DMS 273 (cell line): ENCODE results near the gene STK10.
A peak's percentile ranks its signal among the peaks of the same experiment; 100 is the strongest.

Source experiments
- DNase-seq: peaks from one replicate; lab custom pipeline; 2025; ENCODE audit not compliant: unreplicated experiment; lab: John Stamatoyannopoulos, UW

STK10 gene

GRCh38 chr5:172189693-172190296, 1.8 kb upstream of the STK10 start:
- DNase-seq = no peak

DNA sequence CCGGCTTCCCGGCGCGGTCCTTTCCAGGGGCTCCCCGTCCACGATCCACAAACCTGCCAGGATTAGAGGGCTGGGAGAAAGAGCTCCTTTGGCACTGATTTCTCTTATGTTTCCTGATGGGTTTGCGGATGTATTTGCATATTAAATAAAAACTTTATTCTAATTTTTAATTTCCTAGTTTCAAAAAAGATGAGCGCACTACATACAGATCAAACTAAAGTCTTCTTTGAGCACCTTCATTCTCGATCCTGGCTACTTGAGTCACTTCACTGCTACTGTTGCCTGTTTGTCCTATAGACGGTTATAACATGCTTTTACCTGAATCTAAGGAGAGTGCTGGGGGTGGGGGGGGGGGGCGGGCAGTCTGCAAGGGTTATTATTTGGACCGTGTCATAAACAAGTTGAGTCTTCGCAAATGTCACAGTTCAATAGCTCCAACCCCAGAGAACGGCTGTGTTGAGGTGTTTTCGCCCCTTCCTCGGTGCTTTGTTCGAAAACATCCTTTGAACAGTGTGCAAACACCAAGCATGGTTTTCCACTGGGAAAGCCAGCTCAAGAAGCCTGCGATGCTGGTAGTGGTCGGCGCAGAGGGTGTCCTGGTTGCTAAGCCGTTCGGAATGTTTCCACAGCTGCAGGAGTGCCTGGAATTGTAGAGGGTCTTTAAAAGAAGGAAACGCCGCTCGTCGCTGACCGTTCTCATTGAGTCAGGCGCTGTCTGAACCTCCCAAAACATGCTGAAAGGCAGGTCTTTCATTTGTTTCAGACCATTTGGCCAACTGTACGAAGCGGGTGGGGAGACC, 1.1 kb upstream of the STK10 start:
- no peak for DNase-seq

DNA sequence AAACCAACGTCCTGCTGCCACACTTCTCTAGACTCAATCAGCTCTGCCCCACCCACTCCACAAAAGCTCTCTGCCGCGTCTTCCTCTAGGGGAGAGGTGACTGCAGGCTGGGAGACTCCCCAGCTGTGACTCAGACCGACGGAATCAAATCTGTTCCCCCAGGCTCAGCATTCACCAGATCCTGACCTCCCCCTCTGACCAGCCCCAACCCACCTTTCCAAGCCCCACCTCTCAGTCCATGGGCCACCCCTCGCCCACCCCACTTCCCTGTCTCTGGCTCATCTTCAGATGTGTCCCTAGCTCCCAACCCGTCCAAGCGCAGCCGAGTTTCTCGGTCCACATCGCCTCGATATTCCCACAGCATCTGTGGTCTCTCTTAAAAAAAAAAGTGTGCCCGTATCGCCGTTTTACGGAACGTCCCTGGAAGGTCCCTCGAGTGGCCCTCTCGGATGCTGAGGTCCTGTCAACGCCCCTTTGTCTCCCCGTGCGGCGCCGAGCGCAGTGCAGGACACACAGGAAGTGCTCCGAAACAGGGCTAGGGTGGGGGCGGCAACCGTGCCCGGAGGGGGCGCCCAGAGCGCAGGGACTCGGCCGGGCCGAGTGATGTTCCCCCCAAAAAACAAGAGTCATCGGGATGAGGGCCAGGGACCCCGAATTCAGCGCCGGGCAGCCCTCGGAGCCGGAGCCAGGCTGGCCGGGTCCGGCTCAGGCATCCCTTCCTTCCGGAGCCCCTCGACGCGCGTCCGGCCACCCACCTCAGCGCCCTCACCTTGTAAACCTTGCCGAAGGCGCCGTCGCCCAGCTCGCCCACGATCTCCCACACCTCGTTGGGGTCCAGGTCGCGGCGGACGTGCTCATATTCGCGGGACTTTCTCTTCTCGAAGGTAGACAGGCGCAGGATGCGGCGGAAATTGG, 649 bp downstream of the STK10 start:
- peak; percentile 74 for DNase-seq

DNA sequence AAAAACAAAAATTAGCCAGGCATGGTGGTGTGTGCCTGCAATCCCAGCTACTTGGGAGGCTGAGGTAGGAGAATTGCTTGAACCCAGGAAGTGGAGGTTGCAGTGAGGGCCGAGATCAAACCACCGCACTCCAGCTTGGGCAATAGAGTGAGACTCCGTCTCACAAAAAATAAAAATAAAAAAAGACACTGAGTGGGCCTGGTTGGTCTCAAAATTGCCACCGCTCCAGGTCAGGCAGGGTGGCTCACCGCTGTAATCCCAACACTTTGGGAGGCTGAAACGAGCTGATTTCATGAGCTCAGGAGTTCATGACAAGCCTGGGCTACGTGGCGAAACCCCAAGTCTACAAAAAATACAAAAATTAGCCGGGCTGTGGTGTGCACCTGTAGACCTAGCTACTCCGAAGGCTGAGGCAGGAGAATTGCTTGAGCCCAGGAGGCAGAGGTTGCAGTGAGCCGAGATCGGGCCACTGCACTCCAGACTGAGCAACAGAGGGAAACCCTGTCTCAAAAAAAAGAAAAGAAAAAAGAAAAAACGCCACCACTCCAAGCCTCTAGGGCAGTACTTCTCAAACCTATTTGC, 1.8 kb downstream of the STK10 start:
- DNase-seq = no peak

DNA sequence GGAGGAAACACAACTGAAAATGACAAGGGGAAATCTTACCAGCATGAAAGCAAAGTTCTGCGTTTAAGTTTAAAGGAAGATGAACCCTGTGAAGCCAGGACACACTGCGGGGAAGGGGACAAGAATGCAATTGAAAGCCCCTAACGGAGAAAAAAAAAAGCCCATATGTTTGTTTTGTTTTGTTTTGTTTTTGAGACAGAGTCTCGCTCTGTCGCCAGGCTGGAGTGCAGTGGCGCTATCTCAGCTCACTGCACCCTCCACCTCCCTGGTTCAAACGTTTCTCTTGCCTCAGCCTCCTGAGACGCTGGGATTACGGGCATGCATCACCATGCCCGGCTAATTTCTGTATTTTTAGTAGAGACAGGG, 2.9 kb downstream of the STK10 start:
- DNase-seq = no peak

DNA sequence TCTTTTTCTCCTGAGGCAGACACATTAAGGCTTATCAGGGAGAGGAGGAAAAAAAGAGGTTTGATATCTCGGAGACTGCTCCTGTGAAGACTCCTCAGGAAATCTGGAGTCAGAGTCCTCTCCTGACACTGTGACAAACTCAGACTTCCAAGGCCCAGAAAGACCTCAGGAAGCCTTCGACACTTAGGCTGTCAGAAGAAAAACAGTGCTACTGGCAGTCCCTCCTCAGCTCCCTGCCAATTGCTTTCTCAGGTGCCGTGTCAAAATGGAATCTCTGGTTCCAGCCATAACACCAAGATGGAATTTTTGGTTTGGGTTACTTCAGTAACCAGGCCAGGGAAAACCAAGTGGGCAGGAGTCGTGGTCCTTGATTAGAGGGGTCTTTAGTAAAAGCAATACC, 4.1 kb downstream of the STK10 start:
- DNase-seq = no peak

GRCh38 chr5:172182291-172182690, 5.7 kb downstream of the STK10 start:
- DNase-seq = no peak

DNA sequence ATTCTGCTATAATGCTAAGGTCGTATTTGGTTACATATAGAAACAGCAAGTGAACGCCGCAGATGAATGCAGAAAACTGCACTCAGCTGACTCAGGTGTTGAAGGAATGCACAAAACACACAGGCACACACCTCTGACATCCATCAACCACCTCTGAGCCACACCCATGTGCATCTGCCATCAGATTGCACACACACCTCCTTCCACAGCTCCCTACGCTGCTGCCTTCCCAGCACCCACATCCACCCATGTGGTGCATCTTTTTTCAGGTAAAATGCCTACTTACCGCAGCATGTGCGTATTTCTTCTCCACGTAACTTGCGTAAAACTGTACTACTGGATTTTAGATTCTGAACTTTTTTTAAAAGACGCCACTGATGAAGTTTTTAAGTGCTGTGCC, 7.1 kb downstream of the STK10 start:
- DNase-seq = no peak

- no peak for DNase-seq
Observed at GRCh38 chr5:172178991-172179989, 8.7 kb downstream of the STK10 start.

DNA sequence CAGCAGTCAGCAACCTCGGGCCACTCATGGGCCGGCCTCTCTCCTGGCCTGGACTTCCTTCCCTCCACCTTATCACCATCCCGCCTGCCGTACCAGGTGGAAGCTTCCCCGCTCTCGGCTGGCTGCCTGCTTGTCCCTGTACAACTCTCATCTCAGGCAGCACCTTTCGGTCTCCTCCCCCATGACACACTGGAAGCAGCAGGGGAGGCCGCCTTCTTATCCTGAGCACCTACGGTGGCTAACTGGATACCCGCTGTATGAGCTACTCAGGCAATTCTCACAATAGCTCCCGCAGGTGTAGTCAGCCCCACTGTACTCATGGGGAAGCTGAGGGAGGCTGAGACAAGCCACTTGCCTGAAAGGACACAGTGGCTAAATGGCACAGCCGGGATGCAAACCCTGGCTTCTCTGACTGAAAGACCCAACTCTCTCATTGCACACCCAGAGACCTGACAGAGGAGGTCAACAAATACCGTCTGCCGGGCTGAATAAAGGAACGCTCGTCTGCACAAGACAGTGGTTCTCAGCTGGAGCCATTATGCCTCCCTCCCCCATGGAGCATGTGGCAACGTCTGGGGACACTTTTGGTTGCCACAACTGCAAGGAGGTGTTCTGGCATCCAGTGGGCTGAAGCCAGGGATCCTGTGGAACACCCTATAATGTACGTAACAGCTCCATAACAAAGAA, 9.6 kb downstream of the STK10 start:
- no peak for DNase-seq

DNA sequence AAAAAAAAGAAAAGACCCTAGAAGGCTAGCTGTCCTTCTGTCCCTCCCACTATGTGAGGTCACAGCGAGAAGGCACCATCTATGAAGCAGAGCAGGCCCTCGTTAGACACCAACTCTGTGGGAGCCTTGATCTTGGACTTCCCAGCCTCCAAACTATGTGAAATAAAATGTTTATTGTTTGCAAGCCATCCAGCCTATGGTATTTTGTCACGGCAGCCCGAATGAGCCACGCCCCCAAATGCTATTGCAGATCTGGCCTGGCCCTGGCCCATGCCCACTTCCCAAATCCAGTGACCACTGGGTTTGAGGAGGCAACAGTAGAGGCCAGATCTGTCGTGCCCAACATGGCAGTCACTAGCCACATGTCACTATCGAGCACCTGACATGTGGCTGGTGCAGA, 10.8 kb downstream of the STK10 start:
- DNase-seq = no peak

DNA sequence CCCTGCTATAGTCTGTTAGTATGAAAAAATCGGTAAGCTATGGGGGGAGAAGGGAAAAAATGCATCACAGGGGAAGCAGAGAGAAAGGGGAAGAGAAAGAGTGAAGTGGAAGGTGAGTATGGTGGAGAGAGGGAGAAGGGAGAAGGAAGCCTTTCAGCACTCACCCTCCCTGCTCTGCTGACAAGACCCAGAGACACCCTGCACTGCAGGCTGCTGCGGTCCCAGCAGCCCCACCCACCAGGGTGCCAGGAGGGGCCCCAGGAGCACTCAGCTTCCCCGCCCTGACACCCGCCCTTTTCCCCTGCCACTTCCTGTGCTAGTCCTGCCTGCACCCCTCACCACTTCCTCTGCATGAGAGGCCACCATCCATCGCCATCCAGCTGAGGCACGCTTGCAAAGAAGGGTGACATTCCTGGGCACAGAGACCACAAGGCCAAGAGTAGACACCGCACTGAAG, 12.7 kb downstream of the STK10 start:
- no peak for DNase-seq

DNA sequence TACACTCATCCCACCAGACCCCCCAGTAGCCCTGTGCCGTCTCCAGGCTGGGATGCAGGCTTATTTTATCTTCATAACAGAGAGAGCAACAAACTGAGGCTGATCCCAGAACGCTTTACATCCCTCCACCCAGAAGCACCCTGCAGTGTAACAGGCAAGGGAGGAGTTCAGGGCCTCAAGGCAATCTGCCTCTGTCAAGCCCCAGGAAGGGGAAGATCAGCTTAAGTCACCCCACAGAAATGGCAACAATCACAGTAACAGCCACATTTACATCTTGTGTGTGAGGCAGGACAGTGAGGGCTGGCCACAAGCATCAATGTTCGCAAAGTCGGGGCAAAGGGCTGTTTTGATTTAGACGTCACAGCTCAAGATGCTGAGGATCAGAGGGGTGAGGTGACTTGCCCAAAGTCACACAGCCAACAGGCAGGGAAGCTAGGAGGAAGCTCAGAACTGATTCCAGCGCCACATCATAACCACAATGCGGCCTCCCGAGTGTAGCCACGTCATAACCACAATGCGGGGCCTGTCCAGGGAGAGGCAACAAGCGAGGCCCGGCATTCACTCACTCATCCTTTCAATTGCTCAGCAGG, 14.4 kb downstream of the STK10 start:
- no peak for DNase-seq

- DNase-seq = no peak
Observed at GRCh38 chr5:172172912-172173563, 15.0 kb downstream of the STK10 start.

GRCh38 chr5:172171118-172171517, 16.9 kb downstream of the STK10 start:
- DNase-seq = no peak

DNA sequence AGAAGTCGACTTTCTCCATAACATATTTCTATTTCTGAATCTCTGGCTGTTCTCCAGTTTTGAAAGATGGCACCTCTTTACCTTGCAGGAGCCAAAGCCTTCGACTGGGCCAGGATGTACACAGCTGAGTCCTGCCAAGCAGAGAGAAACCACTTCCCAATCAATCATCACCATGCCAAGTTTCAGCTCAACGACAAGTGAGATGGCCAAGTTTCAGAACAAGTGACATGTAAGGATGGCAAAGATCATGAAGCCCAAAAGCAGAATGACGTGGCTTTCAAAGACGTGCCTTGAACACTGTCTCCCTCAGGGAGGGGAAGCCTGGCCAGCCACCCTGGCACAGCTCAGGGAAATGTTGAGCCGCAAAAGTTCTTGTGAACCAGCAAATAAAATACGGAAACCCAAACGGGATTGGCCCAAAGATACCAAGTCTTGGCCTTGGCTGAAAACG, 17.7 kb downstream of the STK10 start:
- DNase-seq = no peak

DNA sequence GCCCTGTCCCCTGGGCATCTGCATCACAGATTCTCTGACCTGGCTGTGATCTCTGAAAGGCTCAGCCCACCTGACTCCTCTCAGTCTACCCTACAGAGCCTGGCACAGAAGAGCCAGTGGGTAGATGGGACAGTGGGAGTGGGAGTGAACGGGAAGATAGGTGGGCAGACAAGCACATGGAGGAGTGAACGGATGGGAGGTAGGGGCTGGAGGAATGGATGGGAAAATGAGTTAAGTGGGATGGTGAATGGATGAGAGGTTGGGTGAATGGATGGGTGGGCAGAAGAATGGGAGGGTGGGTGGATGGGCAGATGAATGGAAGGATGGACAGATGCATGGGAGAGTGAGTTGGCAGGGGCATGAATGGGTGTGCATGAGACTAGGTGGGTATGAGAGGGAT, 18.8 kb downstream of the STK10 start:
- DNase-seq = no peak

DNA sequence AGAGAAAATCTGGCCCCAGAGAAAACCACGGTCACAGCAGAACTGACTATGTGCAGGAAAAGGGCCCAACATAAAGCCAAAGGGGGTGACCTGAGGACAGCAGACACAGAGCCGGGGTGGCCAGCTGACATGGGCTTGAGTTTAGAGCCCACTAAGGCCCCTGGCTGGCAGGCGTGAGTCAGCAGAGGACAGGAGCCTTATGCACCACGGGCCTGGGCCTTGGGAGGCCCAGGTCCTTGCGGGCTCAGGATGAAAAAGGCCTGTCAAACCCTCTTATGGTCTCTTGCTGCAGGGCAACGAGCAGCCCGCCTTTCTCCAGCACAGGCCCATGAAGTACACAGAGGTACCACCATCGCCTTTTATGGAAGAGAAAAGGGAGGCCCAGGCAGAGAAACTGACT, 19.7 kb downstream of the STK10 start:
- DNase-seq = no peak

DNA sequence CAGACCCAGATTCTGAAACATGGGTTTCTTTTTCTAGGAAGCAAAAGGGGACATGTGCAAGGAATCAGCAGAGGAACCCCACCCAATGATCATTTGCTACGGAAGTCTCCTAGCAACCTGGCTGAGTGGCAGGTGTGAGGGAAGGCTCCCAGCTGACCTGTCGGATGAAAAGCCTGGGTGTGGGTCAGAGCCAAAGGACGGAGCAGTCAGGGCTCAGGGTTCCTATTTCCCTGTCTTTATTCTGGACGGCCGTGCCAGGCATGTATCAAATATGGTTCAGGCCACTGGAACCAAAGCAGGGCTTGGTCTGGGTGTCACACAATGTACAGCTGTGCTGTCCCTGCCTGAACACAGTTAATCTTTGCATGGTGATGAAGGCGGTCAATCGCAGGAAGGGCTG, 20.1 kb downstream of the STK10 start:
- DNase-seq = peak; percentile 31
